ENCODE data around the gene C9.
"Not testable (repeated sequence)": the region's sequence is repeated elsewhere in the genome, so short reads cannot be mapped to it uniquely, and the experiment has no call there.

The C9 gene

GRCh38 chr5:39256477-39257235, 107.6 kb downstream of the C9 start:
- FAIRE-seq, result no peak

GRCh38 chr5:39255406-39255805, 108.9 kb downstream of the C9 start:
- no peak for FAIRE-seq

GRCh38 chr5:39254671-39255070, 109.6 kb downstream of the C9 start:
- no peak for FAIRE-seq

GRCh38 chr5:39253196-39253595, 111.1 kb downstream of the C9 start:
- no peak for FAIRE-seq

GRCh38 chr5:39249564-39250274, 114.6 kb downstream of the C9 start:
- no peak for FAIRE-seq

- no peak for FAIRE-seq
These were observed 115.2 kb downstream of the C9 start for GRCh38 chr5:39249069-39249468.

GRCh38 chr5:39240750-39241149, 123.5 kb downstream of the C9 start:
- FAIRE-seq, result no peak

GRCh38 chr5:39238366-39239105, 125.8 kb downstream of the C9 start:
- FAIRE-seq, result no peak

GRCh38 chr5:39236718-39237117, 127.6 kb downstream of the C9 start:
- no peak for FAIRE-seq

GRCh38 chr5:39235648-39236047, 128.6 kb downstream of the C9 start:
- no peak for FAIRE-seq

GRCh38 chr5:39234494-39234893, 129.8 kb downstream of the C9 start:
- not testable (repeated sequence) for FAIRE-seq
